Fibroblast of skin of abdomen (primary cell): ENCODE measurements around the gene GBP1. TPM values are rescaled to one million over a fixed set of nuclear protein-coding genes. Genes with fewer than 3 reads are reported as not detected.
"Not testable (repeated sequence)": the region's sequence is repeated elsewhere in the genome, so short reads cannot be mapped to it uniquely, and the experiment has no call there.

Experiments
- DNase-seq: peaks from one replicate; pipeline ENCODE4 v3.0.0-alpha.2; 2013
- polyA plus RNA-seq, 2 experiments: library from polyadenylated mRNA; unstranded; fragments of 120-200 nt; gene quantifications; one replicate each; pipeline ENCODE4 v1.2.1, GENCODE V29; 2013; ENCODE audit not compliant: insufficient read length in 2 of 2

GBP1 gene, protein sequence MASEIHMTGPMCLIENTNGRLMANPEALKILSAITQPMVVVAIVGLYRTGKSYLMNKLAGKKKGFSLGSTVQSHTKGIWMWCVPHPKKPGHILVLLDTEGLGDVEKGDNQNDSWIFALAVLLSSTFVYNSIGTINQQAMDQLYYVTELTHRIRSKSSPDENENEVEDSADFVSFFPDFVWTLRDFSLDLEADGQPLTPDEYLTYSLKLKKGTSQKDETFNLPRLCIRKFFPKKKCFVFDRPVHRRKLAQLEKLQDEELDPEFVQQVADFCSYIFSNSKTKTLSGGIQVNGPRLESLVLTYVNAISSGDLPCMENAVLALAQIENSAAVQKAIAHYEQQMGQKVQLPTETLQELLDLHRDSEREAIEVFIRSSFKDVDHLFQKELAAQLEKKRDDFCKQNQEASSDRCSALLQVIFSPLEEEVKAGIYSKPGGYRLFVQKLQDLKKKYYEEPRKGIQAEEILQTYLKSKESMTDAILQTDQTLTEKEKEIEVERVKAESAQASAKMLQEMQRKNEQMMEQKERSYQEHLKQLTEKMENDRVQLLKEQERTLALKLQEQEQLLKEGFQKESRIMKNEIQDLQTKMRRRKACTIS
- 58.1 TPM for polyA plus RNA-seq (2013, experiment 1 of 2; ENCODE audit: insufficient read length)
- polyA plus RNA-seq (2013, experiment 2 of 2; ENCODE audit: insufficient read length) = 54.6 TPM

- peak; percentile 85 for DNase-seq
These were observed at the start of gene GBP1 for GRCh38 chr1:89065079-89065868. TSS of gene GBP1 (minus strand) at chr1:89065208. CDS start at chr1:89063234, 1,974 bp downstream.

DNA sequence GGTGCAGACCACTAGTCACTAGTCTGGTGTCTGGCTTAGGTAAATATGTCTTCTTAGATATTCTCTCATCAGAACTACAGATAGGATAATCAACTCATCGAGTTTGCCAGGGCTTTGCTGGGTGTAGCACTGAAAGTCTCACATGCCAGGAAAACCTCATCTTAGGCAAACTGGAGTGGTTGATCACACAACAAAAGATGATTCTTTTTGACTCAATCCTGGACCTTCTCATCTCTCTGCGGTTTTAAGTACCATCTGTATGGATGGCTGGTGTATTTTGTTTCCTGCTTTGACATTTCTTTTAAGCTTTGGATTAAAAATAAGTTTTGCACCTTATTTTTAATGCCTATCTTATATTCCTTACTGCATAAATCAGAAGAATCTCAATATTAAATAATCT is 49.7 kb upstream of the GBP1 start:
- no peak for DNase-seq

GRCh38 chr1:89112871-89113613 is 48.0 kb upstream of the GBP1 start:
- DNase-seq = no peak

- no peak for DNase-seq
These were observed 39.7 kb upstream of the GBP1 start for GRCh38 chr1:89104687-89105086.

- peak; percentile 62 for DNase-seq
These were observed 39.1 kb upstream of the GBP1 start for GRCh38 chr1:89104147-89104546.

DNA sequence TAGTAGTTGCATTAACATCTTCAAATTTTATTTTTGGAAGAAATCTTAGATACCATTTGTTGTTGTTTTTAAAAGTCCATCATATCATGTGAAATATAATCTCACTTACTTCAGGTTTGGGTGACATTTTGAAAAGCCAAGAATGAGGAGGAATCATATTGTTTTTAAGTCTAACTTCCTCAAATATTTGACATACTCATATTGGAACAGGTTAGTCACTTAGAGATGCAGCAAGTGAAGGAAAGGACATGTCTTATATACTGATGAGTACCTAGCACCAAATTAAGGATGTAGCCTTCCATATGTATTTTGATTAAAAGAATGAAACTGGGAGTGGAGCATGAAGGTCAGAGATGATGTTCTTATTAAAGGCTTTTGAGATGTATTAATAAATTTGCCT is 37.0 kb upstream of the GBP1 start:
- no peak for DNase-seq

- DNase-seq = no peak
These were observed 35.4 kb upstream of the GBP1 start for GRCh38 chr1:89100412-89100811.

- DNase-seq = no peak
These were observed 33.8 kb upstream of the GBP1 start for GRCh38 chr1:89098857-89099256.

- DNase-seq = no peak
These were observed 30.7 kb upstream of the GBP1 start for GRCh38 chr1:89095737-89096136.

DNA sequence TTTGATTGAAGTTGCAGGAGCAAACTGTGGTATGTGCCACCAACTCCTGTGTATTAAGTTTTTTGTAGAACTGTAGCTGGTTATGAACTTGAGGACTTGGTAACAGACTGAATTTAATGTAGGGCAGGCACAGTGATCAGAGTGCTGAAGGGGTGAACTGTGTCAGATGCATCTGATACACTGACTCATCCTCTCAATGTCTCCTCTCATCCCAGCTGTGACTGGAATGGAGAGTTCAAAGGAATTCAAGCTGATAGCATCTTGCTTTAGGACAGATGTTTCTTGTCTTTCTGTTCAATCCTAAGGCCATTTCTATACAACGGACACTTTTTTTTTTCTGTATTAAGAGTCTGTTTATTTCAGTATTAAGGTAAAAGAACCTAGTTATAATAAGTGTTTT is 25.0 kb upstream of the GBP1 start:
- DNase-seq = no peak

- DNase-seq = no peak
These were observed 23.6 kb upstream of the GBP1 start for GRCh38 chr1:89088572-89088971.

GRCh38 chr1:89087241-89087640 is 22.2 kb upstream of the GBP1 start:
- peak; percentile 52 for DNase-seq

DNA sequence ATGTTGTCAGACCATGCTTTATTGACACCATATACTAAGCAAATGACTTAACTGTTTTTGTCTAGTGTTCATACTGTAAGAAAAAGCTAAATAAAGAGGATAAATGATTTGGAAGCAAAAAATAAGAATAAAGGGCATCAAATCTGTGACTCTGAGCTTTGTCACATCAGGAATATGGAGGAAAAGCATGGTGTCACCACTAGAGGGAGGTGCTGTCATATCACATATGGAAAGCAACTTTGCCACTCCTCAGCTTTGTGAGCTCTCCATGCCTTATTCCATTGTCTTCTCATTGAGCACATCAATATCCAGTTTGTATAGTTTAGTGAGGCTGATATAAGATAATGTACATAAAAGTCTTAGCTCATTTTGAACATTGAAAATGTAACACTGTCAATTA is 20.8 kb upstream of the GBP1 start:
- DNase-seq = no peak

DNA sequence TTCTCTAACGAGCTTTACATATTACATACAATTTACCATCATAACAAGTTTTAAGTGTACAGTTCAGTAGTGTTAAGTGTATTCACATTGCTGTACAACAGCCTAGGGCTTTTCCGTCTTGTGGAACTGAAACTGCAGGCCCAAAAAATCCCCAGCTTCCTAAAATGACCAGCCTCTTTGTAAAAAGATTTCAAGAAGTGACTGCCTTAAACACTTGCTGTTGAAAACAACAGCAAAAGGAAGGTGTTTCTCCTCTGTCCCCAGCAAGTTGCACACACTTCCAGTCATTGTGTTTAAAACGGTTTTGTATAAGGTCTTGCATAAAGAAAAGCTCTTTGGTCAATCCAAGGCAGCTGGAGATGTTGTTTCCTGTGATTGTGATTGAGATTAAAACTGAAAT is 16.0 kb upstream of the GBP1 start:
- DNase-seq = no peak

GRCh38 chr1:89080068-89080467 is 15.1 kb upstream of the GBP1 start:
- DNase-seq = not testable (repeated sequence)

- not testable (repeated sequence) for DNase-seq
These were observed 7.6 kb upstream of the GBP1 start for GRCh38 chr1:89072466-89073065.

GRCh38 chr1:89070509-89070908 is 5.5 kb upstream of the GBP1 start:
- DNase-seq = no peak

DNA sequence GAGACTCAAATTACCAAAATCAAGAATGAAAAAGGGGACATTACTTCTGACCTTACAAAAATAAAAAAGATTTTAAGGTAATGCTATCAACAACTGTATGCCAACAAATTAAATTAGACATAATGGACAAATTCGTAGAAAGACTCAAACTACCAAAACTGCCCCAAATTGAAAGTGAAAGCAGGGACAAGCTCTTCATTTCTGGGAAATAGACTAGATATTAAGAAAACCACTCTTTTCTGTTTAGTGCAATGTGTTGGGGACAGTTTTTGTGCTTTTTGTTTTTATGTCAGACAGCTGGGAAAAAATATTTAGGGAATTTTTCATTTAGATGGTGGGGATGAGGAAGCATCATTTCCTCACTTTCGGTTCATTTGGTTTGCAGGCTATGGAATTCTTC is 4.9 kb upstream of the GBP1 start:
- no peak for DNase-seq

GRCh38 chr1:89068291-89068690 is 3.3 kb upstream of the GBP1 start:
- peak; percentile 75 for DNase-seq

DNA sequence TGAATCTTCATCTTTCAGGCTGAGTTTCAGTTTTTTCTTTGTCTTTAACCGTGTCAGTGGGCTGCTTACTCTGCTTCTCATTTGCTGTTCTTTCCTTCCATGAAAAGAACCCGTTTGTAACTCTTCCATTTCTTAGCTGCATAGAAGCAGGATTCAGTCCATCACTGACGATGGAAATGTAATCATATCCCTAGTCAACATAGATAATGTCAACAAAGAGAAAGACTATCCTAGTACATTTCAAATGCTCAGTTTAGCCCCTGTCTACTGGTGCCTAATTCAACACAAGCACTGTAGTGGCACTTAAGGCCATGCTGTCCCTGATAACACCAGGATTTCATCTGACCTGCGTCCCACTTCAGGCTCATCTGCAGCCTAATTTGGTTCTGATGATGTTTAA is 376 bp downstream of the GBP1 start:
- DNase-seq = no peak

DNA sequence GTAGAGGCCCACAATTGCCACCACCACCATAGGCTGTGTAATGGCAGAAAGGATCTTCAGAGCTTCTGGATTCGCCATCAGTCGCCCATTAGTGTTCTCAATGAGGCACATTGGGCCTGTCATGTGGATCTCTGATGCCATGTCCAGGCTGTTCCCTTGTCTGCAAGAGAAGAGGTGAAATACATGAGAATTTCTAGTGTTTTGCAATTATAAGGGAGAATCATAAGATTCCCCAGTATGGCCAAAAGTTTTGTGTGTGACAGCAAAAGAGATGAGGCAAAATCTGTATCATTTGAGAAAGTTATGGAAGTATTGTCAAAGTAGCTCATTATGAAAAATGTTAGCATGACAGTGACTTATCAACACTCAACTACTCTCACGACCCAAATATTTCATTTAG is 1.9 kb downstream of the GBP1 start:
- DNase-seq = no peak

GRCh38 chr1:89060091-89060490 is 4.9 kb downstream of the GBP1 start:
- no peak for DNase-seq
